HL-60 (cell line): ENCODE measurements around the gene LRP1B.

ENCODE experiments used
- GABPA ChIP-seq: IDR thresholded peaks from 2 replicates; pipeline ENCODE4 v1.6.1; 2012; ENCODE audit warnings: low read depth
- POLR2AphosphoS5 ChIP-seq: IDR thresholded peaks from 2 replicates; pipeline ENCODE4 v1.6.1; 2012; ENCODE audit warnings: low read depth
- REST ChIP-seq: IDR thresholded peaks from 2 replicates; pipeline ENCODE4 v1.6.1; 2012; ENCODE audit warnings: low read depth; ENCODE audit not compliant: insufficient replicate concordance
- SPI1 ChIP-seq: IDR thresholded peaks from 2 replicates; pipeline ENCODE4 v1.6.1; 2012; ENCODE audit warnings: low read depth, mild to moderate bottlenecking, borderline replicate concordance
- TF ChIP-seq, protein P1 (sequence below): IDR thresholded peaks from one replicate; pipeline ENCODE4 v1.5.1; 2011; ENCODE audit warnings: low read length, control low read depth, inconsistent platforms; ENCODE audit not compliant: insufficient read depth

GRCh38 chr2:140949932-140950331, 1180.9 kb downstream of the LRP1B start:
- TF ChIP-seq, protein P1, sequence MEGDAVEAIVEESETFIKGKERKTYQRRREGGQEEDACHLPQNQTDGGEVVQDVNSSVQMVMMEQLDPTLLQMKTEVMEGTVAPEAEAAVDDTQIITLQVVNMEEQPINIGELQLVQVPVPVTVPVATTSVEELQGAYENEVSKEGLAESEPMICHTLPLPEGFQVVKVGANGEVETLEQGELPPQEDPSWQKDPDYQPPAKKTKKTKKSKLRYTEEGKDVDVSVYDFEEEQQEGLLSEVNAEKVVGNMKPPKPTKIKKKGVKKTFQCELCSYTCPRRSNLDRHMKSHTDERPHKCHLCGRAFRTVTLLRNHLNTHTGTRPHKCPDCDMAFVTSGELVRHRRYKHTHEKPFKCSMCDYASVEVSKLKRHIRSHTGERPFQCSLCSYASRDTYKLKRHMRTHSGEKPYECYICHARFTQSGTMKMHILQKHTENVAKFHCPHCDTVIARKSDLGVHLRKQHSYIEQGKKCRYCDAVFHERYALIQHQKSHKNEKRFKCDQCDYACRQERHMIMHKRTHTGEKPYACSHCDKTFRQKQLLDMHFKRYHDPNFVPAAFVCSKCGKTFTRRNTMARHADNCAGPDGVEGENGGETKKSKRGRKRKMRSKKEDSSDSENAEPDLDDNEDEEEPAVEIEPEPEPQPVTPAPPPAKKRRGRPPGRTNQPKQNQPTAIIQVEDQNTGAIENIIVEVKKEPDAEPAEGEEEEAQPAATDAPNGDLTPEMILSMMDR, result no peak
- TF ChIP-seq REST, result no peak
- no peak for TF ChIP-seq POLR2AphosphoS5
- TF ChIP-seq SPI1, result no peak
- no peak for TF ChIP-seq GABPA
